8988T (cell line): ENCODE results near the gene ODAD3.
"Not testable (repeated sequence)": the region's sequence is repeated elsewhere in the genome, so short reads cannot be mapped to it uniquely, and the experiment has no call there.

ENCODE experiments used
- DNase-seq: peaks from one replicate; pipeline ENCODE4 v3.0.0; 2011

The ODAD3 gene

DNA sequence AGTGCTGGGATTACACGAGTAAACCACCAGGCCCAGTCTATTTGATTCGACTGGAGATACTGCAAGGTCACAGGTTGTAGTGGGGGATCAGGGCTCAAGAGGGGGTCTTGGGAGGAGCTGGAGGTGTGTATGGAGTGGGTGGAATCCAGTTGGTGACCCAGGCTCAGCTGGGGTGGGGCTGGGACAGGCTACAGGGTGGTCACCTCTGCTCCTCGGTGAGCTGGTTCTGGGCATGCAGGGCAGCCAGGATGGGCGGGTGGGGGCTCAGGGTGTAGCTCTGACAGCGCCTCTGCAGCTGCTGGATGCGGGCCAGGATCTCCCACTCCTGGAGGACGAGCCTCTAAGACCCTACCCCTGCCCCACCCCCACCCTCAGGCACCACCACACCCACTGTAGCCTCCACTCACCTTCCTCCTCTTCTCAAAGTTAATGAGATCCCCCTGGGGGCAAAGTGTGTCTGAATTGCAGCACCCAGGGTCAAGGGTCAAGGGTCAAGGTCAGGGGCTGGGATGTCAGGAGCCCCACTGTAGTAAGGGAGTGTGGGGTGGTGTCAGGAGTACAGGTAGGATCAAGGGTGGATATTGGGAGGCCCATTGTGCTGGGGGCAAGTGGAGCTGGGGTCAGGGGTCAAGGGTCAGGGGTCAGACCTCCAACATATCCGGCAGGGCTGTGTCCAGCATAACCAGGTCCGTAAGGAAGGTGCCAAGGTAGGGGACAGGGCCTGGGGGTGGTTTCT lies 32.9 kb downstream of the ODAD3 start:
- no peak for DNase-seq

DNA sequence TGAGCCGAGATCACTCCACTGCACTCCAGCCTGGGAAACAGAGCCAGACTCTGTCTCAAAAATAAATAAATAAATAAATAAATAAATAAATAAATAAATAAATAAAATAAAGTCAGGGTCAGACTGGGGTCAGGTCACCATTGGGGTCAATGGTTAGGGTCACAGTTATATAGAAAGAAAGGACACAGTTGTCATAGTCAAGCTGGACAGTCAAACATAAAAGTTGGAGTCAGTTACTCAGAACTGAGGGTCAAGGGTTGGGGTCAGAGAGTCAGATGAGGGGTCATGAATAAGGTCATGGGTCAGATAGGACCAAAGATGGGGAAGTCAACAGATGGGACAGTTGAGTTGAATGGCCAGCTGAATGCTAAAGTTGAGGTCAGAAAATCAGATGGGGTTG lies 34.1 kb downstream of the ODAD3 start:
- DNase-seq = no peak

DNA sequence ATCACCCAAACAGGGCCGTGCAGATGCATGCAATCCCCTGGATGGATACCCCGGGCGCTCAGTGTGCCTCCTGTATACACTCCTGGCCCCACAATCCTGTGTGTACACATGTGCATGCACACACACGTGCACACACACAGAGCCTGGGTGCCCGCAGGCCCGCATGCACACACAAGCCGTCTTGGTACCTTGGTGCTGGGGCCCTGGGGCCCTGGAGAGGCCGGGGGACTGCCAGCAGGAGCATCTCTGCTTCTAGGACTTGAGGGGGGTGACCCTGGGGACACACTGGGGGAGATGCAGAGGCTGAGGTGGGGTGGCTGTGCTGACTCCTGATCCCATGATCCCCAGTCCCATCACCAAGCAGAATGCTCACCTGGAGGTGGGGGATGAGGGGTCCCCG lies 35.3 kb downstream of the ODAD3 start:
- no peak for DNase-seq

DNA sequence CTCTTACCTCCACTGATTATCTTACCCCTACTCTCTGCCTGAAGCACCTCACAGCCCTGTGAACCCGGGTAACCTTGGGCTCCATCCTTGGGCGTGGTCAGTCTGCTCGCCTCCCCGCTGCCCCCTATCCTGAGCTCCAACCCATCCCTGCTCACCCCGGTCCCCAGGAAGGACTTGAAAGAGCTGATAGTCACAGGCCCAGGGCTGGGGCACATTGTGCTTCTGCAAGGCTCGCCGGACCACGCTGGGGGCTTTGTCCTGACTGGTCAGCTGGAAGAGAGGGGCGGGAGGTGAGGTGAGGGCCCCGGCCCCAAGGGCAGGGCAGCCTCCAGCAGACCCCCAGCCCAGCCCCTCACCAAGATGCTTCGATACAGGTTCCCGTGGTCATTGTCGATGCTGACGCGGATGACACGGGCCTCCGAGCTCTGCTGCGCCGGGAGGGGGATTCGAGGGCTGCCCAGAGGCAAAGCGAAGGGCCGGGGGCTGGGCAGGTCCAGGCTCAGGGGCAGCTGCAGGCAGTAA lies 37.8 kb downstream of the ODAD3 start:
- DNase-seq = no peak

DNA sequence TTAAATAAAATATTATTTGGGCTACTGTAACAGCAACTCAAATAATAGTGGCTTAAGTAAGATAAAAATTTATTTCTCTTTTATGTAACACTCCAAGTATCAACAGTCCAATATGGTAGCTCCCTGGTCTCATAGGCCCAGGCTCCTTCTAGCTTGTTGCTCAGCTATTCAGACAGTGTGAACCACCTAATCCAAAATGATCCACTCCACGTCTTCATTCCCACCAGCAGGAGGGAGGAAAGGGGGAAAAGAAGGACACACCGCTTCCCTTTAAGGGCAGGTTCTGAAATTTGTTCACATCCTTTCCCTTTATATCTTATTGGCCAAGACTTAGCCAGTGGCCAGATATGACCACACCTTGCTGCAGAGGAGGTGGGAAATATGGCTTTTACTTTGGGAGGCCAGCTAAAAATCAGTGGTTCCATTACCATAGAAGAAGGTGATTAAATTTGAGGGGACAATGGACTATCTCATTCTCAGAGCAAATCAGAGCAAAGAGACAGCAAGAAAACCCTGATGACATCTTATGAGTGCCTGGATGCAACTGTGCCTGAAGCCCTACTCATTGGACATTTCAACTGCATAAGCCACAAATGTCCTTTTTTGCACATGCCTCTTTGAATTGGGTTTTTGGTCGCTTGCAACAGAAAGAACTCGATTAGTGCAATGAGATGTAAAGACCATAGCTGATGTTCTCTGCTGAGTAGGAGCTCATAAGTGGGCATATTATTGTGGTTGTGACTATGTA lies 43.8 kb downstream of the ODAD3 start:
- DNase-seq = no peak

DNA sequence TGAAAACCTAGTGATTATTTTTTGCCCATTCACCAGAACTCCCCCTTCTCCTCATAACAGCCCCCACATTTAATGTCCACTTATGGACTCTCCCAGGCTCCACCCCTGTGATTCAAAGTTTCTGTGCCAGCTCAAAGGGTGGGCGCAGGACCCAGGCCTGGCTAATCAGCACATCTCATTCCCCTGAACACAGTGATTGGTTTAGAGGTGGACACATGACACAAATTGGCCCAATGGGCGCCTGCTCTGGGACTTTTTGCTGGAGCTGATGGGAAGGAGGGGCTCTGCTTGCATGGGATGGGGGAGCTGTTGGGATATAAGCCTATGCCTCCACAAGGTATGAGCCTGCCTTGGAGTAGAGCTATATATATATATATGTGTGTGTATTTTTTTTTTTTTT lies 44.6 kb downstream of the ODAD3 start:
- DNase-seq = no peak

DNA sequence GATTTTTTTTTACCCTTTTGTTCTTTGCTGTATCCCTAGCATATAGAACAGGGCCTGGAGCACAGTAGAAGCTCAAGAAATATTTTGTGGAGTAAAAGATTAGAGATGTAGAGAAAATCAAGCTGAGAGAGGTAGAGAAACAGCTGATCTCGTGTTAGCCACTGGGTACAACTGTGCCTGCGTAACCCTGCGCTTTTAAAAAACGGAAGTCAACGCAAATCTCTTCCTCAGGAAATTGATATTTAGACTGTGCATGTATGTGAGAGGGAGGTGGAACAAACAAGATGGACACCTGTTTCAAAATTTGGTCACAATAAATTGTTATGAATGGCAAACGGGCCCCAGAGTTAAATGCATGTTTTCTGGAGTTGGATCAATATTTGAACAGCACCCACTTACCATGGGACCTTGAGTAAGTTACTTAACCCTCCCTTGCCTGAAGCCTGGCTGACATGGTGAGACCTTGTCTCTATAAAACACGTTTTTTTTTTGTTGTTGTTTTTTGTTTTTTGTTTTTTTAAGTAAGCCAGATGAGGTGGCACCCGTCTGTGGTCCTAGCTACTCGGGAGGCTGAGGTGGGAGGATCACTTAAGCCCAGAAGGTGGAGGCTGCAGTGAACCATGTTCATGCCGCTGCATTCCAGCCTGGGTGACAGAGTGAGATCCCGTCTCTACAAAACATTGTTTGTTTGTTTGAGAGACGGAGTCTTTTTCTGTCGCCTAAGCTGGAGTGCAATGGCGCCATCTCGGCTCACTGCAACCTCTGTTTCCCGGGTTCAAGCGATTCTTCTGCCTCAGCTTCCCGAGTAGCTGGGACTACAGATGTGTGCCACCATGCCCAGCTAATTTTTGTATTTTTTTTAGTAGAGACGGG lies 47.5 kb downstream of the ODAD3 start:
- DNase-seq = no peak

DNA sequence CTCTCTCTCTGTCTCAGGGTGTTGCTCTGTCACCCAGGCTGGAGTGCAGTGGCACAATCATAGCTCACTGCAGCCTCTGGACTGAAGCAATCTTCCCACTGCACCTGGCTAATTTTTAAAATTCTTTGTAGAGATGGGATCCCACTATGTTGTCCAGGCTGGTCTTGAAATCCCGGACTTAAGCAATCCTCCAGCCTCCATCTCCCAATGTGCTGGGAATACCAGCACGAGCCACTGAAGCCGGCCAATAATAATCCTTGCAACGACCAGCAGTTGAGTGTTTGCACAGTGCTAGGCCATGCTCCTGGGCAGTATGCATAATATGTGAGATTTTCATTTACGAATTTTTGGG lies 50.2 kb downstream of the ODAD3 start:
- no peak for DNase-seq

DNA sequence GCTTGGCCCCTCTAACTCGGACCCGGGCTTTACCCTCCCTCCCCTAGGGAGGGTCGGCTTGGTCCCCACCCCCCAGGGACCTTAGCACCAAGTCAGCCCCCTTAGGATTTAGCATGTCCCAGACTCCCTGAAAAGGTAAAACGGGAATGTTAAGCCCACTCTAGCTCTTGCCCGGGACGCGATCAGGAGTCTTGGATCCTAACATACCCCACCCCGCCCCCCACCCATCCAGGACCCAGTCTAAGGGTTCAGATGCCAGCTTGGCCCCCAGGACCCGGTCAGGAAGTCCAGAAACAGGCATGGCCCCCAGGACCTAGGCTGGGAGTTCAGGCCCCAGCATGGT lies 51.2 kb downstream of the ODAD3 start:
- no peak for DNase-seq

DNA sequence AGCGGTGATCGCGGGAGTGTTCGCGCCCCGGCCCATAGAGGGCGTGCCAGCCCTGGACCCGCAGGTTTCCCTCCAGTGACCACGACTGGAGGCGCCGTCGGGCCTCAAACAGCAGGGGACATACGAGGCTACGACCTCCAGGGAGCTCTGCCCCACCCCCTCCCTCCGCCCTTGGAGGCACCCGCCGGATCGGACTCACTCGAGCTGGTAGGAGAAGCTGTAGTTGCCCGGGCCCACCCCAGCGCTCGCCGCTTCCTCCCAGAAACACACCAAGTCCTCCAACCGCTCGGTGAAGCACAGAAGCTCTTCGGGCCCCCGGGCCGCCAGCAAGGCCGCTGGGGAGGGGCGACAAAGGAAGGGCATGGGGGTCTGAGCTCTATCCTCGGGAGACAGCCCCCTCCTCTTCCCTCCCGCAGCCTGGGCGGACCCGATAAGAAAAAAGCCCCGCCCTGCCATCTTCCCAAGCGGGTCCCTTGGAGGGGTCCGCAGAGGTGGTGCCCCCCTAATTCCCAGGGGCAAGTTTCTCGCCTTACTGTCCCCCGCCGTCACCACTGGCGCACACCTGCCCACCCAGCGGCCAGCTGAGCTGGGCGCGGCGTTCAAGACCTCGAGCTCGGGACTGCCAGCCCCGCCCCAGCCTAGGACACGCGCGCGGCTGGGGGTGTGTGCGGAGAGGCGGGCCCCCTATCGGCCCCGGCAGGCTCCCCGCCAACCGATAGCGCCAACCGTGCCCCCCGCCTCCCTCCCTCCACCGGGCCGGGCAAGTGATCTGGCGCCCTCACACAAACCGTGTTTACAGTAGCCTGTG lies 51.8 kb downstream of the ODAD3 start:
- no peak for DNase-seq

DNA sequence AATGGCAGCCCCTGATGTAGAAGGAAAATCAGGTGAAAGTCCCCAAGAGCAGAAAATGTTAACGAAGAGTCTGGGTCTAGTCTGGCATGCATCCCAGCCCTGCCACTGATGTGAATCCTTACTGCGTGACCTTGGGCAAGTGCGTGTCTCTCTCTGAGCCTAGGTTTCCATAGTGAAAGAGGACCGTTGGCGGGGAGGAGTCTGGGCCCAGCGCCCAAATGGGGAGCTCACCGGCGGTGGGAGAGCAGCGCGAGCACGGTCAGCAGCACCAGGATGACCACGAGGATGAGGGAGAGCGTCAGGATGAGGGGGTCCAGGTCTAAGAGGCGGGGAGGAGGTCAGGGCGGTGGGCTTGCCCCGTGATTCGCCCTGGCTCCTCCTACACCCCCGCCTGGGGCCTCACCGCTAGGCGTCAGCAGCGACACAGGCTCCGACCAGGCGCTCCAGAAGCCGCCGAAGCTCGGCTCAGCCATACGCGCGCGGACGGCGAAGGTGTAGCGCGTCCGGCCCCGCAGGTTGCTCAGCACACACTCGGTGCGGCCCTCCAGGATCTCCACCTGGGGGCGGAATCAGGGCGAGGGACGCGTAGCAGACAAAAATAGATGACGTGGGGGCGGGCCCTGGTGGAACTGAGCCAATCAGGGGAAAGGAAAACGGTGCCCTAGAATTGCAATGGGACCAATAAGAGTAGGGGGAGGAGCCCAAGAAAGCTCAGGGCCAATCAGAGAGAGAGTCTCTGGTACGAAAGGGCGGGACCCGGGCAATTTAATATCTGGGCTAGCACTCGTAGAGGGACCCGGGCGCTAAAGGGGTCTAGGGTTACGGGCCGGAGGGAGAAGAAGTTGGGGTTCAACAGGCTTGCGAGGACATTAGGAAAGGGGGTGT lies 54.0 kb downstream of the ODAD3 start:
- peak; percentile 85 for DNase-seq

DNA sequence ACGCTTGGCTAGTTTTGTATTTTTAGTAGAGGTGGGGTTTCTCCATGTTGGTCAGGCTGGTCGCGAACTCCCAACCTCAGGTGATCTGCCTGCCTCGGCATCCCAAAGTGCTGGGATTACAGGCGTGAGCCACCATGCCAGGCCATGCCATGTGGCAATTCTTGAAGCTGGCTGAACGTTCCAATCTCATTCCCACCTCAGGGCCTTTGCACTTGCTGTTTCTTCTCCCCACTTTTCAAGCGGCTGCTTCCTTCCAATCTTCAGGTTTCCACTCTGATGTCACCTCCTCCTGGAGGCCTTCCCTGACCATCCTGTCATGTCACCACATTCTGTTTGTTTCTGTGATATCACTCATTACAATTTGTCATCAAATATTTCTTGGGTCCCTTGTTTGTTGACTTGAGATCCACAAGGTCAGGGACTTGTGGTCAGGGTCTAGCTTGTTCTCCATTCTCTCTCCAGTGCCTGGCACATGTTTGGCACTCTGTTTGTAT lies 55.0 kb downstream of the ODAD3 start:
- DNase-seq = no peak

DNA sequence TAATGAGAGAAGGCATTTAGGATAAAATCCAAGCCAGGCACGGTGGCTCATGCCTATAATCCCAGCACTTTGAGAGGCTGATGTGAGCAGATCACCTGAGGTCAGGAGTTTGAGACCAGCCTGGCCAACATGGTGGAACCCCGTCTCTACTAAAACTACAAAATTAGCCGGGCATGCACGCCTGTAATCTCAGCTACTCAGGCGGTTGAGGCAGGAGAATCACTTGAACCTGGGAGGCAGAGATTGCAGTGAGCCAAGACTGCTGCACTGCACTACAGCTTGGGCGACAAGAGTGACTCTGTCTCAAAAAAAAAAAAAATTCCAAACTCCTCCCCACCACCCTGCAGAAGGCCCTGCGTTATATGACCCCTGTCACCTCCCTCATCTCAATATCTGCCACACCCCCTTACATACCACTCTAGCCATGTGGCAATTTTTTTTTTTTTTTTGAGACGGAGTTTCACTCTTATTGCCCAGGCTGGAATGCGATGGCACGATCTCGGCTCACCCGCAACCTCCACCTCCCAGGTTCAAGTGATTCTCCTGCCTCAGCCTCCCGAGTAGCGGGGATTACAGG lies 55.6 kb downstream of the ODAD3 start:
- not testable (repeated sequence) for DNase-seq

DNA sequence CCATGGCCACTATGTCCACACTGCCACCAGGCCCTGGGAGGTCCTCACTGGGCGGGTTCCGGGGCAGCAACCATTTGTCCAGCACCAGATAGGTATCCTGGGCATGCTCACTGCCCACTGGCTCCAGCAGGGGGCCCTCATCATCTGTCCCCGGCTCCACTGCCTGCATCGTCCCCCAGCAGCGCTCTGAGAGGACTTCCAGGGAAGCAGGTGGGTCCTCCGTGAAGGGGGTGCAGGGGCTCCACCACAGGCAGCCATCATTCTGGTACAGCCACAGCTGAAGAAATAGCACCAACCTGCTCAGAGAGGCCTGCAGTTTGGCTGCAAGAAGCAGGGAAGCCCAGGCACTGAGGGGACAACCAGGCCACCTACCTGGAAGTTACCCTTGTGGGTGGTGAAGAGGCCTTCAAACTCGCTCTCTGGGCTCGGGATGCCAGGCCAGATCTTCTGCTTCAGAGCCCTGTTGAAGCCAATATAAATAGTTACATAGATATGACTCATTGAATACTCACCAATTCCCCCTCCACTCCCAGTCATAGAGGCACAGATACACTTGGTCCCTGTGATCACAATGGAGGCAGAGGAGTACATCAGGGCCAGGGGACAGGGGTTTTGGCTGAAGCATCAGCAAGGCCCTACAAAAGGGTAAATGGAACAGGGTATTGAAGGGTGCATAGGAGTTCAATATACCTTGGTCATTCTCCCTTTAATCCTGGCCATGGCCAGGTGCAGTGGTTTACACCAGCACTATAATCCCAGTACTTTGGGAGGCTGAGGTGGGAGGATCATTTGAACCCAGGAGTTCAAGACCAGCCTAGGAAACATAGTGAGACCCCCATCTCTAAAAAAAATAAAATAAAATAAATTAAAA lies 56.4 kb downstream of the ODAD3 start:
- no peak for DNase-seq

DNA sequence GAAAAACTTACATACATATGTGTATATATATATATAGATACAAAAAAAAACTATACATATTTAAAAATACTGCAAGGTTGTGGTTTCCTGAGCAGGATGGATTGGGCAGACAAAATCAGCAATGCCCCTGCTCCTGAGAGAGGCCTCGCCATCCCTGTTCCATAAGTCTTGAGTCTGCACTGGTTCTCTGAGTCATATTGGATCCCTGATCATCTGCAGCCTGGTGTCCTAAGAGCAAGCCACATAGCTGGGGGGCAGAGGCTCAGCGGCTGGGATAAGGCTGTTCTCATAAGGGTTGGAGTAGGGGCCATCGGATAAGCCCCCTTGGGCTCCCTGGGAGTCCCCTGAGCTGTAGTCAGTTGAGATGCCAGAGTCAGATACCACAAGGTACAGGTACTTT lies 57.2 kb downstream of the ODAD3 start:
- DNase-seq = no peak

DNA sequence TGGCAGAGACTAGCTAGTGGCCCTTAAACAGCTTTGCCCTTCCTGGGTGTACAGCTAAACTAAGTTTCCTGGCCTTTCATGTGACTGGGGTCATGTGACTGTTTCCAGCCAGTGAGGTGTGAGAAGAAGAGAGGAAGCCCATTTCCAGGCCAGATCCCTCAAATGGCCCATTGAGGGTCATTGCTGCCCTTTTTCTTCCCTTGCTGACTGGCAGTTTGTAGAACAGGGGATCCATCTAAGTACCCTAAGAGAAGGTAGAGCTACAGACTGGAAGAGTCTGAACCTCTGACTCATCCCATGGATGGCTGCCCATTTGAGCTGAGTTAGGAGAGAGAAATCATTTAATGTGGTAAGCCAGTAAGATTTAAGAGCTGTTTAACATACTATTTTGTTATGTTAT lies 57.7 kb downstream of the ODAD3 start:
- DNase-seq = no peak

DNA sequence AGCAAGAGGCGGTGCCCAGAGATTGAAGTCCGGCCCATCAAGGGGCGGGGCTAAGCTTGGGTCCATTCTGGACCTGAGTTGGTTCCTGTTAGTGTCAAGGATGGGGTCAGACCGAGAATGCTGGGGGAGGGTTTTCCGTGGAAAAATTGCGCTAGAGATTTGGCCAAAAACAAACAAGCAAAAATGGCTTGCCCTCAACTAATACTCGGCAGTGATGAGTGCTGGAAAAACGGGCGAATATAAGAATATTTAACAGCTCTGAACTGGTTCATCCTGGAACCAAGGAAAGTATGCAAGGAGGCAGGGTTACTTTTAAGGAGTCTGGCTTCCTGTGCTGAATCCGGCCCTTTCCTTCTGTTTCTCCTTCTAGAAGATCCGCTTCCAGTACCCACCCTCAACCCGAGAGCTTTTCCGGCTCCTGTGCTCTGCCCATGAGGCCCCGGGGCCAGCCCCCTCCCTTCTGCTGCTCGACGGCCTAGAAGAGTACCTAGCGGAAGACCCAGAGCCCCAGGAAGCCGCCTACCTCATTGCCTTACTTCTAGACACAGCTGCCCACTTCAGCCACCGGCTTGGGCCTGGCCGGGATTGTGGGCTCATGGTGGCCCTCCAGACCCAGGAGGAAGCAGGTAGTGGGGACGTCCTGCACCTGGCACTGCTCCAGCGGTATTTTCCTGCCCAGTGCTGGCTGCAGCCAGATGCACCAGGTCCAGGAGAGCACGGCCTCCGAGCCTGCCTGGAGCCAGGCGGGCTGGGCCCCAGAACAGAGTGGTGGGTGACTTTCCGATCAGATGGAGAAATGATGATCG lies 59.6 kb downstream of the ODAD3 start:
- no peak for DNase-seq

DNA sequence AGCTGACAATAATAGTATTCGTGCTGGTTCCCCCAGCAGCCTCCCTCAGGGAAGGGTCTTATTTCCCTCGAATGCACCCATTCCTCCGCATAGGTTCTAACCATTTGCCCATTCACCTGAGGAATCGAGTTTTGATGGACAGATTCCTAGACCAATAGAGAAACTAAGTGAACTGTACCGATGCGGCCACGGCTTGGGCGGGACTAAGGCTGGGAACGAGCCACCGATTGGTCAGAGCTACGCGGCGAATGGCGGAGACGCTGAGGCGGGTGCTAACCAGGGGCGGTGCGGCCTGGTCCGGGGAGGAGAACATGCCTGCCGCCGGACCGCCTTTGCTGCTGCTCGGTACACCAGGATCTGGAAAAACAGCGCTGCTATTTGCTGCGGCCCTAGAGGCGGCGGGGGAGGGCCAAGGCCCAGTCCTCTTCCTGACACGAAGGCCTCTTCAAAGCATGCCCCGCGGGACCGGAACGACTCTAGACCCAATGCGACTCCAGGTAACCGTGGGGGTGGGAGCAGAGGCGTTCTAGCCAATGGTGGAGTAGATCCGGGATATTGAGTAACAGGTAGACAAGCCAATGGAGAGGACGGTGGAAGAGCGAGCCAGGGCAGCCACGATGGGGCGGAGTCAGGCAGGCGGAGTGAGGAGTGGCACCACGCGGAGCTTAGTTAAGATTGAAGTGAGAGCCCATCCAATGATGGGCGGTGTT lies 60.3 kb downstream of the ODAD3 start, which contains the start of gene SWSAP1:
SWSAP1 (plus strand) TSS at position 234 of the 710 bp plus-strand sequence; CDS start at position 249, 15 bp downstream.
- peak; percentile 88 for DNase-seq
